Lower leg skin (tissue), 3 donors: ENCODE data around the gene ZNF324.

Experiments
- CTCF ChIP-seq, 3 donors: fragments of 450-650 bp; IDR thresholded peaks; one replicate each; pipeline ENCODE4 v1.5.1; 2016; ENCODE audit warnings: antibody characterized with exemption in 3 of 3, mild to moderate bottlenecking in 3 of 3, moderate library complexity in 2 of 3
- POLR2A ChIP-seq, 2 donors: fragments of 450-650 bp; IDR thresholded peaks; one replicate each; pipeline ENCODE4 v1.6.1; 2016 to 2017; ENCODE audit warnings: antibody characterized with exemption in 2 of 2, mild to moderate bottlenecking in 1 of 2, moderate library complexity in 1 of 2

GRCh38 chr19:58439576-58440554 is 27.0 kb upstream of the ZNF324 start, which contains the start of gene ZNF132:
- no peak for TF ChIP-seq CTCF (IDR thresholded peaks at IDR 0.05)
- no peak for TF ChIP-seq POLR2A (IDR thresholded peaks at IDR 0.05)
